ENCODE measurements around the gene GJC1. TPM values are rescaled to one million over a fixed set of nuclear protein-coding genes. Genes with fewer than 3 reads are reported as not detected.
"Not testable (repeated sequence)": the region's sequence is repeated elsewhere in the genome, so short reads cannot be mapped to it uniquely, and the experiment has no call there.

GJC1 gene
- total RNA-seq, 1 experiment from 2014 or later, result 119 TPM

- no peak overlapping the region for H2AK5ac ChIP-seq (ENCODE audit: insufficient read length, low read length)
- no peaks in the 10 kb centered on the region for H3K36me3 Mint-ChIP-seq (ENCODE audit: insufficient read depth in 1 of 3, low read depth in 3 of 3)
- no peaks in the 10 kb centered on the region for H3K79me1 ChIP-seq (ENCODE audit: insufficient read depth, low read depth, low read length, poor library complexity, severe bottlenecking)
- no peak overlapping the region for H2AFZ ChIP-seq (ENCODE audit: low read length)
- H3K27me3 Mint-ChIP-seq (ENCODE audit: low read depth), result peaks cover 76% of the 10 kb centered on the region
- H4K20me1 ChIP-seq (ENCODE audit: control insufficient read depth, insufficient read depth, insufficient read length), result no peaks in the 10 kb centered on the region
- no peaks in the 10 kb centered on the region for H3K79me2 ChIP-seq (ENCODE audit: insufficient read depth, low read length)
- no peak overlapping the region for H3K4ac ChIP-seq (ENCODE audit: low read depth, low read length)
- no peak overlapping the region for H4K8ac ChIP-seq (replicated peaks; ENCODE audit: insufficient read length, low read depth, low read length)
- H3K27me3 ChIP-seq (ENCODE audit: insufficient read depth, low read length), result peaks cover 19% of the 10 kb centered on the region
- H3K9ac ChIP-seq (ENCODE audit: extremely low read depth, insufficient read length, low read length), result no peak overlapping the region
- H4K5ac ChIP-seq (ENCODE audit: insufficient read length, low read depth, low read length), result no peak overlapping the region
- no peak overlapping the region for H2BK5ac ChIP-seq (ENCODE audit: insufficient read length, low read length)
- no peak overlapping the region for H3K27ac ChIP-seq (ENCODE audit: insufficient read length, low read depth, low read length)
- no peak overlapping the region for H4K91ac ChIP-seq (ENCODE audit: insufficient read length, low read depth, low read length)
- peak overlapping the region in 1 of 3 experiments; percentile 90; a peak in 1 of 7 replicates for H3K27ac Mint-ChIP-seq
- H3K18ac ChIP-seq (ENCODE audit: insufficient read length, low read depth, low read length), result no peak overlapping the region
- no peaks in the 10 kb centered on the region for H3K4me1 ChIP-seq (ENCODE audit: insufficient read depth, low read length)
- no CpG with 5 or more reads among the region's 10 CpGs for WGBS (ENCODE audit: extremely low coverage, insufficient read length, low lambda C conversion rate)
- H3K14ac ChIP-seq (ENCODE audit: insufficient read depth, low read length), result no peak overlapping the region
- no peak overlapping the region for H3K4me2 ChIP-seq (ENCODE audit: insufficient read depth, insufficient read length, low read length)
- no peak overlapping the region for H3K23ac ChIP-seq (ENCODE audit: insufficient read length, low read depth, low read length)
- no peak for TF ChIP-seq CTCF (conservative IDR thresholded peaks at IDR 0.05)
- peak; percentile 27 for DNase-seq
- H2BK120ac ChIP-seq (ENCODE audit: low read depth, low read length, poor library complexity, severe bottlenecking), result no peak overlapping the region
- no peaks in the 10 kb centered on the region; a peak in 1 of 5 replicates for H3K9me3 Mint-ChIP-seq
- H3K4me3 Mint-ChIP-seq, result no peak overlapping the region
- no peak overlapping the region for H3T11ph ChIP-seq (ENCODE audit: low read length)
- H3K23me2 ChIP-seq (ENCODE audit: insufficient read length, low read depth, low read length, poor library complexity, severe bottlenecking), result peaks cover 7% of the 10 kb centered on the region
- no peak overlapping the region for H2BK15ac ChIP-seq (ENCODE audit: low read depth, low read length)
- H2BK20ac ChIP-seq (ENCODE audit: low read depth, low read length, poor library complexity, severe bottlenecking), result no peak overlapping the region
- H3K9me3 ChIP-seq (ENCODE audit: control insufficient read depth, low read depth, low read length), result no peaks in the 10 kb centered on the region
- H3K56ac ChIP-seq (ENCODE audit: insufficient read length, low read depth, low read length), result no peak overlapping the region
- no peak overlapping the region for H2BK12ac ChIP-seq (ENCODE audit: insufficient read length, low read depth, low read length)
- H3K4me1 Mint-ChIP-seq, result peaks cover 2 to 10% of the 10 kb centered on the region in 2 experiments; a peak in 1 of 4 replicates
Measured at GRCh38 chr17:44757045-44757917, 72.8 kb downstream of the GJC1 start.

GRCh38 chr17:44755180-44755579, 74.9 kb downstream of the GJC1 start:
- not testable (repeated sequence) for H2BK20ac ChIP-seq (ENCODE audit: low read depth, low read length, poor library complexity, severe bottlenecking); H3K18ac ChIP-seq (ENCODE audit: insufficient read length, low read depth, low read length); H3K79me2 ChIP-seq (ENCODE audit: insufficient read depth, low read length); H3K23me2 ChIP-seq (ENCODE audit: insufficient read length, low read depth, low read length, poor library complexity, severe bottlenecking); H3K4me1 Mint-ChIP-seq; H3K4ac ChIP-seq (ENCODE audit: low read depth, low read length); H2AFZ ChIP-seq (ENCODE audit: low read length); H3K4me1 ChIP-seq (ENCODE audit: insufficient read depth, low read length); H2AK5ac ChIP-seq (ENCODE audit: insufficient read length, low read length); H3K9me3 ChIP-seq (ENCODE audit: control insufficient read depth, low read depth, low read length); H3K27ac Mint-ChIP-seq; H3K23ac ChIP-seq (ENCODE audit: insufficient read length, low read depth, low read length); H3K79me1 ChIP-seq (ENCODE audit: insufficient read depth, low read depth, low read length, poor library complexity, severe bottlenecking); H2BK120ac ChIP-seq (ENCODE audit: low read depth, low read length, poor library complexity, severe bottlenecking); H2BK5ac ChIP-seq (ENCODE audit: insufficient read length, low read length); H3T11ph ChIP-seq (ENCODE audit: low read length); H3K9me3 Mint-ChIP-seq; H4K20me1 ChIP-seq (ENCODE audit: control insufficient read depth, insufficient read depth, insufficient read length); H2BK12ac ChIP-seq (ENCODE audit: insufficient read length, low read depth, low read length); H3K14ac ChIP-seq (ENCODE audit: insufficient read depth, low read length); H2BK15ac ChIP-seq (ENCODE audit: low read depth, low read length); H3K4me3 Mint-ChIP-seq; H3K9ac ChIP-seq (ENCODE audit: extremely low read depth, insufficient read length, low read length); H3K56ac ChIP-seq (ENCODE audit: insufficient read length, low read depth, low read length); H4K8ac ChIP-seq (replicated peaks; ENCODE audit: insufficient read length, low read depth, low read length); DNase-seq; H4K5ac ChIP-seq (ENCODE audit: insufficient read length, low read depth, low read length); H3K27ac ChIP-seq (ENCODE audit: insufficient read length, low read depth, low read length); H3K4me2 ChIP-seq (ENCODE audit: insufficient read depth, insufficient read length, low read length); H4K91ac ChIP-seq (ENCODE audit: insufficient read length, low read depth, low read length)
- Mint-ChIP-seq H3K36me3 (ENCODE audit: insufficient read depth in 1 of 3, low read depth in 3 of 3) (peaks cover 9 to 18% (median 14%) of the 10 kb centered on the region in 3 experiments; a peak in 6 of 7 replicates), H3K27me3 (ENCODE audit: low read depth) (peaks cover 55% of the 10 kb centered on the region)
- WGBS (ENCODE audit: extremely low coverage, insufficient read length, low lambda C conversion rate), result no CpG with 5 or more reads among the region's 5 CpGs
- peaks cover 19% of the 10 kb centered on the region for H3K27me3 ChIP-seq (ENCODE audit: insufficient read depth, low read length)
